ENCODE data around the gene ACYP2.
A peak's percentile ranks its signal among the peaks of the same experiment; 100 is the strongest.
"Not testable (repeated sequence)": the region's sequence is repeated elsewhere in the genome, so short reads cannot be mapped to it uniquely, and the experiment has no call there.

Gene ACYP2

GRCh38 chr2:54099829-54100585 lies 15.4 kb upstream of the ACYP2 start:
- no peak for DNase-seq

GRCh38 chr2:54100772-54101171 lies 14.6 kb upstream of the ACYP2 start:
- no peak for DNase-seq

DNA sequence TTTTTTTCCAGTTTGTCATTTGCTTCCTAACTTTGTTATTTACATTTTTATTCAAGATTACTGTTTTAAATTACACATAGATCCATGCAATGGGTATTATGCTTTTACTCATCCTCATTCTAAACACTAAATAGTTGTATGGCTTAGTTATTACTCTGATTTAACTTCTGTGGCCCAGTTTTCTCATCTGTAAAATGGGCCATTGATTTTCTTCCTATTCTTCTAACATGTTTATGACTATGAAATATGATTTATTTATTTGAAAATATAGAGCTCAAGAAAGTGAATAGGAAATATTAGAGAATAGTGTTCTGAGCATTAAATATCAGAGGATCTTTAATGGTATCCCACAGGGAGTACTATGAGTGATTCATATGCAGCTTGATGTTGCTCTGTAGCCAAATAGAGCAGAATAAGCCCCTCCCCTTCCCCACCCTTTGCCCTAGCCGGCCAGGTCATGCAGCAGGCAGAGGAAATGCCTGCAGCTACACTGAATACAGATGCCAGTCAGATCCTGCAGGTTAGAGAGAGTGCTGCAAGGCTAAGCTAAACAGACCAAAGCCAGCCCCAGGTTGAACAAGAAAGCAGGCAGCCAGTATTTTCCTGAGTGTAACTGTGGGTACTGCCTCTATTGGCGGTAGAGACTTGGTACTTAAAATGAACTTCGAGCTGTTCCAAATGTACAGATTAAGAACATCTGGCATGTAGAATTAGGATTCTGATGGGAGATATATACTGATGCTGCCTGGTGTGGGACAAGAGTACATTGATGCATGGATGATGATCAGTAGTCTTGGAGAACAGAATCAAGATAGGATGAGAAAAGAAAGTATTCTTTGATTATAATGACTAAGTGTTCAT lies 11.7 kb upstream of the ACYP2 start:
- peak; percentile 59 for DNase-seq

- peak; percentile 65 for DNase-seq
Observed at GRCh38 chr2:54106631-54107454, 8.6 kb upstream of the ACYP2 start.

- DNase-seq = no peak
Observed at GRCh38 chr2:54107455-54107764, 8.0 kb upstream of the ACYP2 start.

DNA sequence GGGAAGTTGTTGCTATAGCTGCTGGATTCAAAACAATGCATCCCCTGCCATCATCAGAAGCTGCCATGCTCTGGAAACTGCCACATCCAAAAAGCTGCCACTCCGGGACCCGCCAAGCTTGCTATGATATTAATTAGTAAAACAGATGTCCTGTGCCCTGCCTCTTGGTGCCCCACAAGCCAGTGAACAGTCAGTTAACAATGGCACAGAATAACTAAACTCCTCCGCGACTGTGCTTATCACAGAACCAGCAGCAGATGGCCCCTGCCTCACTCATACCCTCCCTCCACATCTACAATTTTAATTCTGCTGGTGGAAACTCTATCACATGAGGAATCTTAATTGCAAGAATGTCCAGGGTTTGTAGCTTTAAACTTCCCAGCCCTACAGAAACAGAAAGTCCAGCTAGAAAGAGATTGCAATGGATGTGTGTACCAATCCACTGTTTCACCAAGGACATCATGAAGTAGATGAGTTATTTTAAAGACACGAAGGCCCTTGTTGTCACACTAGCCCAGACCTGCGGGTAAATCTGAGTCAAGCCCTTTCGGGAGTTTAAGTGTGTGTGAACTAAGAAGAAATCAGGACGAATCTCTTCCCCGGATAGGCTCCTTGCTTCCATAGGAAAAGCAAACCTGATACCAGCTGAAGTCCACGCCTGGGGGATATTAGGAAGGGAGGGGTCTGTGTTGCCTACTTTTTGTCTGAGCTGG lies 7.4 kb upstream of the ACYP2 start:
- DNase-seq = no peak

DNA sequence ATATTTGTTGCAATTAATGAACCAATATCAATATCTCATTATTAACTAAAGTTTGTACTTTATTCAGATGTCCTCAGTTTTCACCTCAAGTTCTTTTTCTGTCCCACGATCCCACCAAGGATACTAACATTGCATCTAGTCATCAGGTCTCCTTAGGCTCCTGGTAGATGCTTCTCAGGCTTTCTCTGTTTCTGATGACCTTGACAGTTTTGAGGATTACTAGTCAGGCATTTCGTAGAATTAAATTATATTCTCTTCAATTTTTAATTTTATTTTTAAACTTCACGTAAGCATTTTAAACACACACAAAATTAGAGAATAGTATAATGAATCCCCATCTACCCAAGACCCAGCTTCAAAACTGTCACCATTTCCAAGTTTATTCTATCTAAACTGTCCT lies 5.6 kb upstream of the ACYP2 start:
- no peak for DNase-seq

DNA sequence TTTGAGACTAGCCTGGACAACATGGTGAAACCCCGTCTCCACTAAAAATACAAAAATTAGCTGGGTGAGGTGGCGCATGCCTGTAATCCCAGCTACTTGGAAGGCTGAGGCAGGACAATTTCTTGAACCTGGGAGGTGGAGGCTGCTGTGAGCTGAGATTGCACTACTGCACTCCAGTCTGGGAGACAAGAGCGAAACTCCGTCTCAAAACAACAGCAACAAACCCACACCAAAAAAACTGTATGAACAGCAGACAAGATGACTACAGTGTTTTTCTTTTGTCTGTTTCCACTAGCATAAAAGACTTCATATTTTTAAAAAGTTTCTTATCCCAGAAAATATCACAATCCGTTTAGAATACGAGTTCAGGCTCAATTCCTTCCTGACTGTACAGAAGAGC lies 936 bp upstream of the ACYP2 start:
- not testable (repeated sequence) for DNase-seq

DNA sequence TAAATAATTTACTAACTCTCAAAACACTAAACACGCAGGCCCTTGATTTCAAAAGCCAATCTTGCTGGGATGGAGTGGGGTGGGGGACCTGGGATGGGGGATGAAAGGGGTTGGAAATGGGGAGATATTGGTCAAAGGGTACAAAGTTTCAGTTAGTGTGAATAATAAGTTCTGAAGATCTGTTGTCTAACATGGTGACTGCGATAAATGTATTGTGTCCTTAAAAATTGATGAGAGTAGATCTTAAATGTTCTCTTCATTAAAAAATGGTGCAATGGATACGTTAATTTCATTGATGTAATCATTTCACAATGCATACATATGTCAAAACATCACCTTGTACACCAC lies 505 bp upstream of the ACYP2 start:
- DNase-seq = no peak

DNA sequence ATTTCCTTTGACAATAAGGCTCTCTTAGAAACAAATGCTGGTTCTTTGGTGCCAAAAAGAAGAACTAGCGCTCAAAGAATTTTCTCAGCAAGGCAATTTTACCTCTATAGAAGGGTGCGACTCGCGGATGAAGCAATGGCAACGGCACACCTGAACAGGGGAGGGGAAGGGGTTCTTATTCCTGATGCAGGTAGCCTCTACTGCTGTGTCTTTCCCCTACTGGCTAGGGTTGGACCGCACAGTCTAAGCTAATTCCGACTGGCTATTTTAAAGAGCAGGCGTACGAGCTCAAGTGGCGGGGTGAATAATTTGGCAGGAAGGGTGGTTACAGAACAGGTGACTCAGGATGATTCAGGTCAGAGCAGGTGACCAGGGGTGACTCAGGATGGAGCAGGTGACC lies 1.2 kb downstream of the ACYP2 start:
- not testable (repeated sequence) for DNase-seq

DNA sequence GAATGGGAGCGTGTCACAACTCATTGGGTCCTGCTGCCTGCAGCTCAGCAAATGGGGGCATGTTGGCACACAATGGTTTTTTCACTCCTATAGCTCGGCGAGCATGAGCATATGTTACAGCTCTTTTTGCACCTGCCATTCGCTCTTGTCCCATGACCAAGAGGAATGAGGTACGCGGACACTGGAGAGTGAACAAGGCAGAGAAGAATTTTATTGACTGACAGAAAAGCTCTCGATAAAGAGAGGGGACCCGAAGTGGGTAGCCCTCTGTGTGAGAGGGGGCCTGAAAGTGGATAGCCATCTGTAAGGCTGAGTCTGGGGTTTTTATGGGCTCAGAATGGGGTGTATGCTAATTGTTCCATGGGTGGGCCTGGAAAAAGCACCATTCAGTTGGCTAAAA lies 5.5 kb downstream of the ACYP2 start:
- no peak for DNase-seq

DNA sequence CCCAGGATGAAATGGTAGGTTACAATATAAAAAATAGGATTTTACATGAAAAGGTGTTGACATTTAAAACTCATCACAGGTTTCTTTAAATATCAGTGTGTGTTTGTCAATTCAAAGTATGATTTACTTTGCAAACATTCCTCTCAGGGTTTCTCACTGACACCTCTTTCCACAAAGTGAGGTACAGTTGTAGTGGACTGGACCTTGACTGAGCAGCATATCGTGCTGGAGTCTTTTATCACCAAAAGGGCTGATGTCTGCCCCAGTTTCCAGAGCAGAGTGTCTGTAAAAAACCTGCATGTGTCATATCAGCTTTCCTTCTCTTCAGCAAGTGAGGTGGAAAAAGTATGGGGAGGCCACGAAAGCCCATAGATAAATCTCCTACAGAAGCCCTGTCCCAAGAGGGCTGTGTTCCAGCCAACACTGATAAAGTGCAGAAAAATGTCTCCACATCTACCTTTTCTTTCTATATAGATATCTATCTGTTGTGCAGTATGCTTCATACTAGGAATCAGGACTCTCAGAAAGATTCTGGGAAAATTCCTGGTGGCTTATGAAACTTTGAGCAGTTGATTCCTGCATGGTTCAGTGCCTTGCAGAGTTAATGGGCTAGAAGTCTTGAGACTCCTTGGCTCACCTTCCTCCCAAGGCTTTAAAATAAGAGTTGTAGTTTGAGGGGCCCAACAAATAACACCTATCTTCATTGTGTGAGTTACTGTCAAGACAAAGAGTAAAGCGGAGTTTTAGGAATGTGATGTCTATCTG lies 6.9 kb downstream of the ACYP2 start:
- DNase-seq = no peak

- no peak for DNase-seq
Observed at GRCh38 chr2:54122939-54123338, 7.5 kb downstream of the ACYP2 start.

DNA sequence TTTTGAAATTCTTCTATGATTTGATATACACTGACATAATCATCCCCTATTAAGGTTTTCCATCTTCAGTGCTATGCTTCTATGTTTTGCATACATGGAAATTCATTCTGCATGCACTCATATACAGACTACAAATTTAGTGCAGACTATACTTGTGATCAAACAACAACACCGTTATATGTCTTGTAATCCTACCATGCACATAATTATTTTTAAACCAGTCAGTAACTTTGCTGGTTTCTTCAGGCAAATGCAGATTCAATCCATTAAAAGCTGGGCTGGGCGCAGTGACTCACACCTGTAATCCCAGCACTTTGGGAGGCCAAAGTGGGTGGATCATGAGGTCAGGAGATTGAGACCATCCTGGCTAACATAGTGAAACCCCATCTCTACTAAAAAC lies 11.8 kb downstream of the ACYP2 start:
- DNase-seq = not testable (repeated sequence)

- DNase-seq = no peak
Observed at GRCh38 chr2:54133056-54133455, 17.6 kb downstream of the ACYP2 start.

DNA sequence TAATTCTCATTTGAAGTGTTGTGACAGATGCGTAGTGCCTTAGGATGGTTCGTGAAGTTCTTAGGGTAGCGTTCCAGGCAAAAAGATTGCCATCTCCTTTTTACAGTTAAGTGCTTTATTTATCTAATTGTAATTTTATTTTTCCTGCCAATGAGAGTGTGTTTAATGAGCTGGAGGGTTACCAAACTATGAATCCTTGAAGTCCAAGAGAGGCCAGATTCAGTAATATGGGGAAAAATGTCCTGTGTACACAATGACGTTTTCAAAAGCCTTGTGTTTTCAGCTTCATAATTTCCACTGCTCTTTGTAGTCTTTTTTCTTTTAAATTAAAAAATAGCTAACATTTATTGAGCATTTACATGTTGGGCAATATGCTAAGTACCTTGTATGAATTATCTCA lies 23.8 kb downstream of the ACYP2 start:
- DNase-seq = no peak

- no peak for DNase-seq
Observed at GRCh38 chr2:54143780-54144179, 28.4 kb downstream of the ACYP2 start.

GRCh38 chr2:54148391-54148790 lies 33.0 kb downstream of the ACYP2 start:
- no peak for DNase-seq

- DNase-seq = no peak
Observed at GRCh38 chr2:54149638-54150441, 34.4 kb downstream of the ACYP2 start.

- DNase-seq = no peak
Observed at GRCh38 chr2:54158311-54158710, 42.9 kb downstream of the ACYP2 start.

DNA sequence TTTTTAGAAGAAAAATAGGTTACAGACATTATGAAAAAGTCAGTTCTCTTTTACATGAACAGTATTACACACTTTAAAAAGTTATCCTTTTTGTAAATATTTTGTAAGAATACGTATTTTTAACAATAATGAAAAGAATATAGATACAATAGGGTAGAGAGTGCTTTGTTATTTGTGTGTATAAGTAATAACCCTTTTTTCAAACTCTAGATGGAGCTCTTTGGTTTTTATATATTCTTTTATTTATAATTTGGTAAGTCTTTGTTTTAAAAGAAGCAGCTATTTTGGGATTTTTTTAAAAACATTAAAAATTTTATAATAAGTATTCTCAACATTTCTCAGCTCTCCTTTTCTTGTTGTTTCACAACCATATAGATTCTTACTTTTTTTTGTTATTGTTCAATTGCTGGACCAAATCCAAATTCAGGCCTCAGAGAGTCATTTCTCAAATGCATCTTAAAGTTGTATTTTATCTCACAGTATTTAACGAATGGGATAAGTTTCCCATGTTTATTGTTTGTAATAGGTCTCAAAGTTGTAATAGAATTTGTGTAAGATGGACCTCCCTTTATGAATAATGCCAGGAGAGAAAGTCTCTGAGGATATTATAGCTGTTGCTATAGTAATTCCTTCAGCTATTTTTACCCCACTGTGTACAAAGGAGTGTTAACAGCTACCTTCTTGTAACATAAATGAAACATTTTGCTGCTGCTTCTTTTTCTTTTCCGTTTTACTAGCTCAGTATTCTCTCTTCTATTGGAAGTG lies 46.4 kb downstream of the ACYP2 start:
- DNase-seq = no peak
